Naive thymus-derived CD4-positive, alpha-beta T cell (primary cell): Measurements from ENCODE around the gene BARHL1. TPM values are rescaled to one million over a fixed set of nuclear protein-coding genes. Genes with fewer than 3 reads are reported as not detected.

Source experiments
- ATAC-seq: fragments of 150-1000 bp; cut with Tn5 transposase; 2 replicates; pipeline ENCODE4 v1.10.0; 2021; ENCODE audit warnings: mild to moderate bottlenecking, moderate library complexity
- CTCF ChIA-PET: fragments of 350-600 bp; sonication (Branson Sonifier 250); formaldehyde crosslinking; loops from one replicate; lab custom pipeline; 2021; ENCODE audit warnings: antibody characterized with exemption; lab: Charles Lee
- POLR2A ChIA-PET: fragments of 350-600 bp; sonication (Branson Sonifier 250); formaldehyde crosslinking; loops from one replicate; lab custom pipeline; 2021; ENCODE audit warnings: antibody characterized with exemption, inconsistent platforms; lab: Charles Lee
- DNase-seq, 9 donors: peaks; one replicate each; pipeline versions ENCODE4 v3.0.0 to v3.0.0-alpha.2; 2020 to 2022; ENCODE audit warnings: mixed read lengths in 1 of 9
- H3K27ac ChIP-seq: one replicate; pipeline ENCODE4 v1.7.0; 2013; ENCODE audit warnings: mild to moderate bottlenecking, low read depth, low read length, moderate library complexity
- H3K27me3 ChIP-seq, 2 donors: one replicate each; pipeline ENCODE4 v1.7.0; 2013; ENCODE audit warnings: low read length in 2 of 2, mild to moderate bottlenecking in 2 of 2, moderate library complexity in 2 of 2; ENCODE audit not compliant: control insufficient read depth in 2 of 2, insufficient read depth in 2 of 2
- H3K36me3 ChIP-seq, 3 experiments: 1 replicate in 2 of 3; 2 replicates in 1 of 3; pipeline ENCODE4 v1.7.0; 2013; ENCODE audit warnings: low read length in 3 of 3, mild to moderate bottlenecking in 3 of 3, moderate library complexity in 1 of 3; ENCODE audit not compliant: insufficient read depth in 3 of 3, control insufficient read depth in 2 of 3
- H3K4me1 ChIP-seq, 2 donors: one replicate each; pipeline ENCODE4 v1.7.0; 2013; ENCODE audit warnings: low read length in 2 of 2, mild to moderate bottlenecking in 2 of 2, moderate library complexity in 1 of 2; ENCODE audit not compliant: control insufficient read depth in 2 of 2, insufficient read depth in 2 of 2
- H3K4me3 ChIP-seq: 2 replicates; pipeline ENCODE4 v1.7.0; 2013; ENCODE audit warnings: mild to moderate bottlenecking, low read length
- H3K9me3 ChIP-seq, 3 experiments: 1 replicate in 2 of 3; 2 replicates in 1 of 3; pipeline ENCODE4 v1.7.0; 2013; ENCODE audit warnings: low read length in 3 of 3; ENCODE audit not compliant: control insufficient read depth in 2 of 3
- H3K27ac Mint-ChIP-seq, 9 donors: one replicate each; pipeline ENCODE4 v1.8.0; 2020 to 2022; ENCODE audit warnings: mixed read lengths in 9 of 9, mild to moderate bottlenecking in 8 of 9, moderate library complexity in 5 of 9, inconsistent platforms in 2 of 9
- H3K27me3 Mint-ChIP-seq, 5 donors: one replicate each; pipeline ENCODE4 v1.8.0; 2021 to 2022; ENCODE audit warnings: mixed read lengths in 5 of 5, mild to moderate bottlenecking in 1 of 5
- H3K36me3 Mint-ChIP-seq, 5 donors: one replicate each; pipeline ENCODE4 v1.8.0; 2020 to 2022; ENCODE audit warnings: mixed read lengths in 5 of 5, mild to moderate bottlenecking in 3 of 5, inconsistent platforms in 1 of 5
- H3K4me1 Mint-ChIP-seq, 7 donors: one replicate each; pipeline ENCODE4 v1.8.0; 2020 to 2022; ENCODE audit warnings: mixed read lengths in 7 of 7, mild to moderate bottlenecking in 3 of 7, inconsistent platforms in 1 of 7
- H3K4me3 Mint-ChIP-seq, 10 donors: one replicate each; pipeline ENCODE4 v1.8.0; 2020 to 2022; ENCODE audit warnings: mild to moderate bottlenecking in 10 of 10, mixed read lengths in 10 of 10, moderate library complexity in 6 of 10, inconsistent platforms in 2 of 10
- H3K9me3 Mint-ChIP-seq, 11 donors: one replicate each; pipeline ENCODE4 v1.8.0; 2020 to 2022; ENCODE audit warnings: mixed read lengths in 11 of 11, mild to moderate bottlenecking in 4 of 11, inconsistent platforms in 1 of 11, moderate library complexity in 1 of 11
- intact Hi-C, 2 donors: fragments of 100-400 bp; cut with micrococcal nuclease; formaldehyde crosslinking; loops; one replicate each; pipeline ENCODE4 v1.15.1; 2023
- polyA plus RNA-seq, 2 donors: library from polyadenylated mRNA; unstranded; fragments of 300-500 nt; fragmentation: Illumina TruSeq; gene quantifications; one replicate each; pipeline ENCODE4 v1.2.3, GENCODE V29; 2021
- total RNA-seq, 6 experiments: library from RNA in 5 of 6; stranded (reverse) in 5 of 6; gene quantifications; 1 replicate in 5 of 6; 2 replicates in 1 of 6; pipeline ENCODE4 v1.2.3 and lab custom pipeline; 2021 to 2026

Gene BARHL1
- total and polyA plus RNA-seq, 7 experiments from 2014 or later = not detected

- Mint-ChIP-seq H3K27ac (peak overlapping the region in 1 of 9 donors; percentile 15), H3K36me3 (peaks cover 0 to 9% (median 0%) of the 10 kb centered on the region in 5 donors)
- intact Hi-C loops = loop anchor here in 1 of 2 donors (1.0 to 5.0 kb wide), 2 partner anchors 69 to 165 kb away; no protein-coding TSS in a partner anchor
Observed at GRCh38 chr9:132575811-132576210, 6.6 kb upstream of the BARHL1 start.

GRCh38 chr9:132577119-132577518 lies 5.3 kb upstream of the BARHL1 start:
- Mint-ChIP-seq H3K9me3 (peaks cover 0 to 3% (median 0%) of the 10 kb centered on the region in 11 donors), H3K27ac (no peak overlapping the region), H3K36me3 (peaks cover 0 to 9% (median 0%) of the 10 kb centered on the region in 5 donors), H3K4me1 (peaks cover 0 to 11% (median 7%) of the 10 kb centered on the region in 7 donors), H3K27me3 (peaks cover 63 to 75% (median 70%) of the 10 kb centered on the region in 5 donors), H3K4me3 (no peak overlapping the region)
- intact Hi-C loops = loop anchor here in 1 of 2 donors (5.0 kb wide), 1 partner anchor 70 kb away; no protein-coding TSS in a partner anchor
- Histone ChIP-seq H3K36me3 (no peaks in the 10 kb centered on the region), H3K9me3 (no peaks in the 10 kb centered on the region), H3K4me1 (peaks cover 7 to 9% of the 10 kb centered on the region in 2 donors), H3K27me3 (peaks cover 0 to 44% of the 10 kb centered on the region in 2 donors), H3K4me3 (no peak overlapping the region), H3K27ac (no peak overlapping the region)
- CTCF ChIA-PET = no interaction called here
- POLR2A ChIA-PET = interaction anchor here (0.8 kb wide), 1 partner anchor 11 kb away, joined by 3 read pairs; no protein-coding TSS in a partner anchor
- no peak for ATAC-seq
- DNase-seq = no peak

More at GRCh38 chr9:132575811-132576210, 6.6 kb upstream of the BARHL1 start:
- ChIA-PET POLR2A (no interaction called here), CTCF (no interaction called here)
- H3K4me1 Mint-ChIP-seq = peaks cover 0 to 2% (median 0%) of the 10 kb centered on the region in 7 donors
- peaks cover 55 to 69% (median 60%) of the 10 kb centered on the region in 5 donors for H3K27me3 Mint-ChIP-seq
- no peaks in the 10 kb centered on the region for H3K36me3 ChIP-seq
- peaks cover 0 to 2% (median 0%) of the 10 kb centered on the region in 11 donors for H3K9me3 Mint-ChIP-seq
- H3K4me3 Mint-ChIP-seq = no peak overlapping the region
- peaks cover 0 to 34% of the 10 kb centered on the region in 2 donors for H3K27me3 ChIP-seq
- ATAC-seq (no peak), DNase-seq (no peak)
- no peak overlapping the region for H3K4me3 ChIP-seq
- no peaks in the 10 kb centered on the region for H3K9me3 ChIP-seq
- no peak overlapping the region for H3K27ac ChIP-seq
- no peaks in the 10 kb centered on the region for H3K4me1 ChIP-seq

- peaks cover 7 to 9% of the 10 kb centered on the region in 2 donors for H3K4me1 ChIP-seq
- Mint-ChIP-seq H3K27me3 (peaks cover 60 to 76% (median 69%) of the 10 kb centered on the region in 5 donors), H3K36me3 (peaks cover 0 to 9% (median 0%) of the 10 kb centered on the region in 5 donors), H3K27ac (no peak overlapping the region), H3K9me3 (peaks cover 0 to 3% (median 0%) of the 10 kb centered on the region in 11 donors), H3K4me3 (no peak overlapping the region), H3K4me1 (peaks cover 0 to 11% (median 7%) of the 10 kb centered on the region in 7 donors)
- DNase-seq (no peak), ATAC-seq (no peak)
- H3K9me3 ChIP-seq = no peaks in the 10 kb centered on the region
- H3K27me3 ChIP-seq = peaks cover 4 to 51% of the 10 kb centered on the region in 2 donors
- intact Hi-C loops = loop anchor here in 1 of 2 donors (5.0 kb wide), 1 partner anchor 71 kb away; no protein-coding TSS in a partner anchor
- no peaks in the 10 kb centered on the region for H3K36me3 ChIP-seq
- H3K4me3 ChIP-seq = no peak overlapping the region
- CTCF ChIA-PET = interaction anchor here (0.6 kb wide), 1 partner anchor 26 kb away, joined by 4 read pairs; no protein-coding TSS in a partner anchor
- POLR2A ChIA-PET = no interaction called here
- H3K27ac ChIP-seq = no peak overlapping the region
Observed at GRCh38 chr9:132578367-132578932, 4.0 kb upstream of the BARHL1 start.

GRCh38 chr9:132579427-132579798 lies 3.0 kb upstream of the BARHL1 start:
- POLR2A ChIA-PET = no interaction called here
- intact Hi-C loops = loop anchor here in 1 of 2 donors (5.0 kb wide), 1 partner anchor 72 kb away; no protein-coding TSS in a partner anchor
- DNase-seq (no peak), ATAC-seq (no peak)
- CTCF ChIA-PET = no interaction called here
- no peaks in the 10 kb centered on the region for H3K9me3 ChIP-seq
- H3K36me3 ChIP-seq = no peaks in the 10 kb centered on the region
- H3K27ac Mint-ChIP-seq = peak overlapping the region in 1 of 9 donors; percentile 9
- H3K4me3 Mint-ChIP-seq = peak overlapping the region in 1 of 10 donors; percentile 25
- H3K9me3 Mint-ChIP-seq = peaks cover 0 to 4% (median 0%) of the 10 kb centered on the region in 11 donors
- H3K4me1 Mint-ChIP-seq = peaks cover 0 to 11% (median 7%) of the 10 kb centered on the region in 7 donors
- peaks cover 63 to 85% (median 72%) of the 10 kb centered on the region in 5 donors for H3K27me3 Mint-ChIP-seq
- H3K4me1 ChIP-seq = peaks cover 7 to 9% of the 10 kb centered on the region in 2 donors
- no peak overlapping the region for H3K4me3 ChIP-seq
- peaks cover 12 to 57% of the 10 kb centered on the region in 2 donors for H3K27me3 ChIP-seq
- H3K36me3 Mint-ChIP-seq = peaks cover 0 to 7% (median 0%) of the 10 kb centered on the region in 5 donors
- no peak overlapping the region for H3K27ac ChIP-seq

GRCh38 chr9:132582786-132583583 lies 579 bp downstream of the BARHL1 start:
- ChIA-PET CTCF (no interaction called here), POLR2A (no interaction called here)
- no peak overlapping the region for H3K4me3 ChIP-seq
- DNase-seq (no peak), ATAC-seq (no peak)
- peaks cover 27 to 59% of the 10 kb centered on the region in 2 donors for H3K27me3 ChIP-seq
- Mint-ChIP-seq H3K27ac (peak overlapping the region in 1 of 9 donors; percentile 14), H3K9me3 (peaks cover 0 to 4% (median 0%) of the 10 kb centered on the region in 11 donors), H3K36me3 (peaks cover 0 to 5% (median 0%) of the 10 kb centered on the region in 5 donors), H3K4me1 (peaks cover 0 to 14% (median 9%) of the 10 kb centered on the region in 7 donors), H3K4me3 (no peak overlapping the region), H3K27me3 (peaks cover 59 to 91% (median 65%) of the 10 kb centered on the region in 5 donors)
- H3K9me3 ChIP-seq = no peaks in the 10 kb centered on the region
- intact Hi-C loops = loop anchor here in 1 of 2 donors (2.0 kb wide), 1 partner anchor 170 kb away; no protein-coding TSS in a partner anchor
- H3K27ac ChIP-seq = no peak overlapping the region
- peaks cover 7 to 9% of the 10 kb centered on the region in 2 donors for H3K4me1 ChIP-seq
- H3K36me3 ChIP-seq = no peaks in the 10 kb centered on the region

- Histone ChIP-seq H3K27me3 (peaks cover 27 to 54% of the 10 kb centered on the region in 2 donors), H3K36me3 (no peaks in the 10 kb centered on the region), H3K4me3 (no peak overlapping the region), H3K4me1 (peaks cover 7 to 9% of the 10 kb centered on the region in 2 donors), H3K9me3 (no peaks in the 10 kb centered on the region), H3K27ac (no peak overlapping the region)
- H3K4me3 Mint-ChIP-seq = no peak overlapping the region
- peaks cover 0 to 18% (median 11%) of the 10 kb centered on the region in 7 donors for H3K4me1 Mint-ChIP-seq
- H3K27ac Mint-ChIP-seq = peak overlapping the region in 1 of 9 donors; percentile 39
- peaks cover 56 to 91% (median 61%) of the 10 kb centered on the region in 5 donors for H3K27me3 Mint-ChIP-seq
- ChIA-PET POLR2A (no interaction called here), CTCF (no interaction called here)
- H3K36me3 Mint-ChIP-seq = peaks cover 0 to 5% (median 0%) of the 10 kb centered on the region in 5 donors
- intact Hi-C loops = loop anchor here in 1 of 2 donors (2.0 kb wide), 1 partner anchor 171 kb away; no protein-coding TSS in a partner anchor
- DNase-seq (no peak), ATAC-seq (no peak)
- H3K9me3 Mint-ChIP-seq = peaks cover 0 to 4% (median 0%) of the 10 kb centered on the region in 11 donors
Observed at GRCh38 chr9:132583584-132584304, 1.3 kb downstream of the BARHL1 start.
